Measurements from ENCODE around the gene FNDC11. TPM values are rescaled to one million over a fixed set of nuclear protein-coding genes. Genes with fewer than 3 reads are reported as not detected.

Gene FNDC11
- polyA plus RNA-seq, 2 of the 4 experiments (the other 2 are of a cell fraction) = 0.14 to 0.18 TPM

GRCh38 chr20:63505281-63505680, 48.7 kb upstream of the FNDC11 start:
- no peak for FAIRE-seq
- H3K4me3 ChIP-seq = no peak overlapping the region
- H3K4me1 ChIP-seq = no peaks in the 10 kb centered on the region
- CTCF ChIA-PET = interaction anchor here (1.3 to 3.2 kb wide), 2 partner anchors 9 to 32 kb away, joined by 4 to 20 read pairs; partner anchors contain the start of gene PTK6
- TF ChIP-seq SREBF2 (IDR thresholded peaks at IDR 0.05) = no peak
- no peak for TF ChIP-seq ZNF302 (CRISPR knock-in tag; IDR thresholded peaks at IDR 0.05)
- no peak for TF ChIP-seq RCOR1 (IDR thresholded peaks at IDR 0.05; ENCODE audit: low read depth, low read length)
- no peak for TF ChIP-seq ZFP36 (IDR thresholded peaks at IDR 0.05; ENCODE audit: borderline replicate concordance, partially characterized antibody)
- TF ChIP-seq CBX8 (IDR thresholded peaks at IDR 0.05) = no peak
- TF ChIP-seq HOXB5 (CRISPR knock-in tag; IDR thresholded peaks at IDR 0.05) = no peak
- TF ChIP-seq EHMT2 (IDR thresholded peaks at IDR 0.05; ENCODE audit: low read depth) = no peak
- no peak for TF ChIP-seq EHF (CRISPR knock-in tag; IDR thresholded peaks at IDR 0.05)
- TF ChIP-seq BCL3 (IDR thresholded peaks at IDR 0.05) = no peak
- no peak for TF ChIP-seq NPAS2 (CRISPR knock-in tag; IDR thresholded peaks at IDR 0.05; ENCODE audit: borderline replicate concordance)
- TF ChIP-seq MAX (IDR thresholded peaks at IDR 0.05) = no peak
- no peak for TF ChIP-seq GATA3 (IDR thresholded peaks at IDR 0.05; ENCODE audit: borderline replicate concordance)
- POLR2A ChIA-PET = interaction anchor here (1.6 kb wide), 1 partner anchor 15 kb away, joined by 8 read pairs; the partner anchor contains the start of gene PPDPF
- ATAC-seq = no peak
- WGBS (ENCODE audit: missing lambda C conversion rate) = 28% methylated on average over 8 of the region's 8 CpGs
- no peak overlapping the region for H3K4me2 ChIP-seq
- H3K9me3 ChIP-seq = peaks cover 17% of the 10 kb centered on the region
- no peak overlapping the region for H3K27ac ChIP-seq
- DNase-seq (ENCODE audit: low read depth in 1 of 2, low spot score in 1 of 2) = no peak

- WGBS (ENCODE audit: missing lambda C conversion rate) = 79% methylated on average over 12 of the region's 12 CpGs
- DNase-seq (ENCODE audit: low read depth in 1 of 2, low spot score in 1 of 2) = no peak
- POLR2A ChIA-PET = interaction anchor here (1.6 kb wide), 1 partner anchor 15 kb away, joined by 8 read pairs; the partner anchor contains the start of gene PPDPF
- no peak for FAIRE-seq
- Histone ChIP-seq H3K4me1 (no peaks in the 10 kb centered on the region), H3K4me3 (no peak overlapping the region), H3K27ac (no peak overlapping the region), H3K4me2 (no peak overlapping the region), H3K9me3 (peaks cover 17% of the 10 kb centered on the region)
- no peak for ATAC-seq
- no peak for TF ChIP-seq ESRRA (IDR thresholded peaks at IDR 0.05; ENCODE audit: borderline replicate concordance, low read length)
- no peak for TF ChIP-seq PBX3 (IDR thresholded peaks at IDR 0.05)
- CTCF ChIA-PET = interaction anchor here (3.2 kb wide), 1 partner anchor 9 kb away, joined by 20 read pairs; no protein-coding TSS in a partner anchor
These were observed 48.2 kb upstream of the FNDC11 start for GRCh38 chr20:63505723-63506122.

GRCh38 chr20:63507083-63507743, 46.7 kb upstream of the FNDC11 start:
- FAIRE-seq (no peak), ATAC-seq (no peak), DNase-seq (ENCODE audit: low read depth in 1 of 2, low spot score in 1 of 2) (no peak)
- Histone ChIP-seq H3K9me3 (peaks cover 17% of the 10 kb centered on the region), H3K4me3 (no peak overlapping the region), H3K27ac (no peak overlapping the region), H3K4me1 (no peaks in the 10 kb centered on the region), H3K4me2 (no peak overlapping the region)
- no peak for TF ChIP-seq RNF2 (IDR thresholded peaks at IDR 0.05; ENCODE audit: borderline replicate concordance, low read depth)
- no peak for TF ChIP-seq ZC3H11A (IDR thresholded peaks at IDR 0.05)
- TF ChIP-seq HES2 (IDR thresholded peaks at IDR 0.05) = no peak
- TF ChIP-seq NPAS2 (CRISPR knock-in tag; IDR thresholded peaks at IDR 0.05; ENCODE audit: borderline replicate concordance) = no peak
- no peak for TF ChIP-seq JUNB (IDR thresholded peaks at IDR 0.05)
- TF ChIP-seq SREBF2 (IDR thresholded peaks at IDR 0.05) = no peak
- TF ChIP-seq HEYL (CRISPR knock-in tag; IDR thresholded peaks at IDR 0.05) = no peak
- no peak for TF ChIP-seq ATOH8 (CRISPR knock-in tag; IDR thresholded peaks at IDR 0.05; ENCODE audit: low read depth)
- POLR2A ChIA-PET = interaction anchor here (0.6 kb wide), 1 partner anchor 13 kb away, joined by 3 read pairs; no protein-coding TSS in a partner anchor
- 69% methylated on average over 20 of the region's 30 CpGs for WGBS (ENCODE audit: missing lambda C conversion rate)
- CTCF ChIA-PET = interaction anchor here (0.9 to 3.2 kb wide), 4 partner anchors 11 to 31 kb away, joined by 3 to 20 read pairs (median 12); partner anchors contain the start of gene PTK6
